Fibroblast of pulmonary artery (primary cell): ENCODE data around the gene EPB41.

Experiments
- DNase-seq: peaks from one replicate; pipeline ENCODE4 v3.0.0-alpha.2; 2010; ENCODE audit warnings: low read depth
- H3K4me3 ChIP-seq: replicated peaks from 2 replicates; pipeline ENCODE4 v1.5.1; 2011; ENCODE audit warnings: low read depth, mild to moderate bottlenecking, control low read depth, low read length, moderate library complexity
- TF ChIP-seq, protein P1 (sequence below): IDR thresholded peaks from 2 replicates; pipeline ENCODE4 v1.5.1; 2011; ENCODE audit warnings: mild to moderate bottlenecking, control low read depth, low read length, inconsistent platforms; ENCODE audit errors: missing control alignments

EPB41 gene

DNA sequence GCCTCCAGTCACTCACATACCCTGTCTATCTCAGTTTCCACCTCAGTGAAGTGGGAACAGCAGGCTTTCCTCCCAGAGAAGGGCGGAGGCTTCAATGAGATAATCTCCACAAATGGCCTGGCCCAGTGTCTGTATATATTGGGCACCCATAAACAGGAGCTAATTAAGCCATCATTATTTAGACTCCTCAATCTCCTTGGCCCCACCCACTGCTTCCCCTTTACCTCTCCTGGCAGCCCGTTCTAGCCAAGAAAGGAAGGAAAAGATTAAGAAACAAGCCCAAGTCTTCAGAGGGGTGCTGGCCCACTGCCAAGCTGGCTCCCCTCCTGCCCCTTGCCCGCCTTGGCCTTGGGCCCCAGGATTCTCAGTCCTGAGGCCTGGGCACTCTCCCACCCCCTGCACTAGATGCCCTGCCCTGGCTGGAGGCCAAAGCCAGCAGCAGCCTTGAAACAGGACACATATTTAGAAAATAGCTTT, 15.9 kb upstream of the EPB41 start:
- H3K4me3 ChIP-seq = no peak overlapping the region
- no peak for DNase-seq
- TF ChIP-seq, protein P1, sequence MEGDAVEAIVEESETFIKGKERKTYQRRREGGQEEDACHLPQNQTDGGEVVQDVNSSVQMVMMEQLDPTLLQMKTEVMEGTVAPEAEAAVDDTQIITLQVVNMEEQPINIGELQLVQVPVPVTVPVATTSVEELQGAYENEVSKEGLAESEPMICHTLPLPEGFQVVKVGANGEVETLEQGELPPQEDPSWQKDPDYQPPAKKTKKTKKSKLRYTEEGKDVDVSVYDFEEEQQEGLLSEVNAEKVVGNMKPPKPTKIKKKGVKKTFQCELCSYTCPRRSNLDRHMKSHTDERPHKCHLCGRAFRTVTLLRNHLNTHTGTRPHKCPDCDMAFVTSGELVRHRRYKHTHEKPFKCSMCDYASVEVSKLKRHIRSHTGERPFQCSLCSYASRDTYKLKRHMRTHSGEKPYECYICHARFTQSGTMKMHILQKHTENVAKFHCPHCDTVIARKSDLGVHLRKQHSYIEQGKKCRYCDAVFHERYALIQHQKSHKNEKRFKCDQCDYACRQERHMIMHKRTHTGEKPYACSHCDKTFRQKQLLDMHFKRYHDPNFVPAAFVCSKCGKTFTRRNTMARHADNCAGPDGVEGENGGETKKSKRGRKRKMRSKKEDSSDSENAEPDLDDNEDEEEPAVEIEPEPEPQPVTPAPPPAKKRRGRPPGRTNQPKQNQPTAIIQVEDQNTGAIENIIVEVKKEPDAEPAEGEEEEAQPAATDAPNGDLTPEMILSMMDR = no peak

DNA sequence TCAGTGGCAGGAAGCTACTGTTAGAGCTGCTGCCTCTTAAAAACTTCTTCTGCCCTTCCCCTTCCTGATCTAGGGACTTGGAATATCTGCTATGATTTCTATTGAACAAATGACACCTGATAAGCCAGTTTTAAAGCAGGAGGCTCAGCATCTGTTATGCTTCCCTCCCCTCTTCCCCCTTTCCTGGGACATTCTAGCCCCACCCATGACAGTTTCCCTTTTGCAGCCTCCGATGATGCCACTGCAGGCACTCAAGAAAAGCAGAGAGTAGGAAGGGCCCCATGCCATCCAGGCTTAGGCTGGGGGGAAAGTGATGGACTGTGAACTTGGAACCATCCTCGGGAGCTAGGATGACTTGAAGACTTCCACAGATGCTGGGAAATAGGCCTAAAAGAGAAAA, 15.1 kb upstream of the EPB41 start:
- no peak for DNase-seq
- H3K4me3 ChIP-seq = no peak overlapping the region
- TF ChIP-seq, protein P1 = no peak

DNA sequence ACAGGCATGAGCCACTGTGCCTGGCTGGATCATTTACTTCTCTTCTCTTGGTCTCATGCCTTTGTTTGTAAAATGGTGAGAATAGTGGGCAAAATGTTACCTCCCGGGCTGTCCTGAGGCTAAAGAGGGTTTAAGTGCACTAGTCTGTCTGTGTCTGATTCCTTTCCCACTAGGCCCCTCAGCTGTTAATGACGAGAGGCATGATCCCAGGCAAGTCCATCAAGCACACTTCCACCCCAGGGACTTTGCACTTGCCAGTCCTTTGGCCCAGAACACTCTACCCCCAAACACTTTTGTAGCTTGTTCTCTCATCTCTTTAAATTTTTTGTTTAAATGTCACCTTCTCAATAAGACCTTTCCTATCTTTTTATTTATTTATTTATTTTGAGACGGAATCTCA, 13.8 kb upstream of the EPB41 start:
- H3K4me3 ChIP-seq = no peak overlapping the region
- TF ChIP-seq, protein P1 = no peak
- DNase-seq = no peak

DNA sequence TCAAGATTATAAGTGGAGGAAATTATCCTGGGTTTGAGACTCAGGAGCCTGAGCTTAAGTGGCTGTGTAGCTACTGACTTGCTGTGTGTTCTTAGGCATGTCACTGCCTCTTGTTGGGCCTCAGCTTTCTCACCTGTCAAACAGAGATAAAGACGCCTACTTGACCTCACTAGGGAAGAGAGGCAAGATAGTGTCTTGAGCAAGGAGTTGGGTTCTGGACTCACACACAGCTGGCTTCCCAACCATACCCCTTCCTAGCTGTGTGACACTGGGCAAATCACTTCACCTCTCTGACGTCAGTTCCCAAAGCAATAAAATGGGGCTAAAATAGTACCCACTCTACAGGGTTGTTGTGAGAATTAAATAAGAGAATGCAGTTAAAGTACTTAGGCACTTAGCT, 11.6 kb upstream of the EPB41 start:
- DNase-seq = no peak
- TF ChIP-seq, protein P1 = no peak
- no peak overlapping the region for H3K4me3 ChIP-seq

DNA sequence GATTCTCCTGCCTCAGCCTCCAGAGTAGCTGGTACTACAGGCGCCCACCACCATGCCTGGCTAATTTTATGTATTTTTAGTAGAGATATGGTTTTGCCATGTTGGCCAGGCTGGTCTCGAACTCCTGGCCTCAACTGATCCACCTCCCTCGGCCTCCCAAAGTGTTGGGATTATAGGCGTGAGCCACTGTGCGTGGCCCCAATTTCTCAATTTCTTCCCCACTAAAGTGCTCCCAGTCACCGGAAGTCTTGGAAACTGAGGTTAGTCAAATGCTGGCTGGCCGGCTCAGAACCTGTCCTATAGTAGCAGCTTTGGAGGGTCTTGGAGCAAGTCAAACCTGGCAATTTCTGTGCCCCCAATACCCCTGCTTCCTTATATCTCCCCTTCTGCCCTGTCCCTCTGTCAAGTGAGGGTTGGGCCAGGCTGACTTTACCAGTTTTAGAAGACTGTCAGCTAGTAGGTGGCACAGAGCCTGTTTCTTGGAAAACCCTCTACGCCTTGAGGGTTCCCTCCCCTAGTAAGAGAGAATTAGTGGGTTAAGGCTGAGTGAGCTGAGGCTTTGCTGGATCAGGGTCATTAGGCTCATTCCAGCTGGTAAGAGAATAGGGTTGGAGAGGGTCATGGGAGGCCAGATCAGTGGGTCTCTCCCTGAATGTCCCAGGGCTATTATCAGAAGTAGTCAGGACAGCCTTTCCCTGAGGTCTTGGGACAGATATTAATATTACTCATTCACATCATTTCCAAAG, 8.3 kb upstream of the EPB41 start:
- no peak for DNase-seq
- TF ChIP-seq, protein P1 = no peak
- H3K4me3 ChIP-seq = no peak overlapping the region

DNA sequence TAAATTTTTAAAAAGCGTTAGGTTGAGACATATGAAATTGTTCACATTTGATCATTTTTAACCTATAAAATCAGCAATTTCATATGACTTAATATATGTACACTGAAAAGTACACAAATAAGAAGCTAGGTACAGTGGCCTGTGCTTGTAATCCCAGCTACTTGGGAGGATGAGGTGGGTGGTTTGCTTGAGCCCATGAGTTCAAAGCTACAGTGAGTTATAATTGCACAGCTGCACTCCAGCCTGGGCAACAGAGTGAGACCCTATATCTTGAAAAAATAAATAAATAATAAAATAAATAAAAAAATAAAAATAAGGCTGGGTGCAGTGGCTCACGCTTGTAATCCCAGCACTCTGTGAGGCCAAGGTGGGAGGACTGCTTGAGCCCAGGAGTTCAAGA, 5.2 kb upstream of the EPB41 start:
- DNase-seq = no peak
- TF ChIP-seq, protein P1 = no peak

DNA sequence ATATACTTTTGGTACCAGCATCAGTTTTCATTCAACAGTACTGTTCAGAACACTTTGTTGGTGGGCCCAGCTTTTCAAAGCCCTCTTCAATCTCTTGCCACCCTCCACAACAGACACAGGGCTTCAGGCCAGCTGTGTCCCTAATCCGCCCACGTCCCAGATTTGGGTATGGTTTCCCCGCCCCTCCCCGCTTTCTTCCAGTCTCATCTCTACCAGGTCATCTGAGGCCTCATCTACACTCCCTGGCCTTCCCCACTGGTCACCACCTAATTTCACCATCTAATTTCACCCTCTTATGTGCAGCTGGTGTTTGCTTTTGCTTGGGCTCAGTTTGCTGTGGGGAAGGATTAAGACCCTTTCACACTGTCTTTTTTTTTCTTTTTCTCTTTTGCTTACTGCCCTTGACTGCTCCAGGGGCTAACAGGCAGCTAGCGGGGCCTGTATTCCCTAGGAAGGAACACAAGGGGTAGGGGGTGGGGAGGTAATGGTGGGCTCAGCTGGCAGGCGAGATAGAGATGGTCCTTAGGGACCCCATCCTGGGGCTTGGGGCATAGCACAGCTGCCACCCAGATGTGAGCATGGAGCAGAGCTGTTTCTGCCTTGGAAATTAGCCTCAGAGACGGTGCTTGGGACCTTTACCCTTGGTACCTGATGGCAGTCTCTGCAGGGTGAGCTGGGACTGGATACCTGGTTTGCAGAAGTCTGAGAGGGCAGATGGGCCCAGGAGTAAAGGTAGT, 3.8 kb upstream of the EPB41 start:
- TF ChIP-seq, protein P1 = no peak
- no peak for DNase-seq
- H3K4me3 ChIP-seq = no peak overlapping the region

More for the DNA sequence above, 5.2 kb upstream of the EPB41 start:
- H3K4me3 ChIP-seq = no peak overlapping the region
